CD4-positive, alpha-beta T cell treated with Interleukin-1 beta for 1 hour (primary cell): Measurements from ENCODE around the gene MYOM3.
"Not testable (repeated sequence)": the region's sequence is repeated elsewhere in the genome, so short reads cannot be mapped to it uniquely, and the experiment has no call there.

Experiments used
- DNase-seq, 2 donors: peaks; one replicate each; pipeline ENCODE4 v3.0.0-alpha.2; 2020 to 2022

Gene MYOM3

DNA sequence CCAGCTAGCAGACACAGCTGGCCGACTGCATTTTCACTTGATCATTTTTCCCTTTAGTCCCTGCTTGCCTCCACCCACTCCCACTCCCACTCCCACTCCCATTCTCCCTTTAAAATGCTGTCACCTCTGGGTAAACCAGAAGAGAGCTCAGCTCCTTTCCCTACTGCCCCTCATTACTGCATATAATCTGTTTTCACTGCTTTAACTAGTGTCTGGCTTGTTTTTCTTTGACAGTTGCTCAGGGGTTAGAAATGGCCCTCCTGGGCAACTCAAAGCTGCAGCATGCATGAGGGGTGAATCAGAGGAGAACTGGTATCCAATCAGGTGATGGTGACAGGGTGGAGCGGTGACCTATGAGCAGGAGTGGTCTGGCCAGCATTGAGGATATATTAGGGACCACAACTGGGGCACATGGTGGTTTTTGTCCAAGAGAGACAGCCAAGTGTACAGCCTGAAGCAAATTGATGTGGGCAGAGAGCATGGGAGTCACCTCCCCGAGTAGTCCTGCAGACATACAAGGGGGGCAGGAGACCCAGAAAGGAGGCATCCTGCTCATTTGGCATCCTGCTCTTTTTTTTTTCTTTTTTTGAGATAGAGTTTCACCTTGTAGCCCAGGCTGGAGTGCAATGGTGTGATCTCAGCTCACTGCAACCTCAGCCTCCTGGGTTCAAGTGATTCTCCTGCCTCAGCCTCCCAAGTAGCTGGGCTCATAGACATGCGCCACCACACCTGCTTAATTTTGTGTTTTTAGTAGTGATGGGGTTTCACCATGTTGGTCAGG, 89.2 kb downstream of the MYOM3 start:
- no peak for DNase-seq

DNA sequence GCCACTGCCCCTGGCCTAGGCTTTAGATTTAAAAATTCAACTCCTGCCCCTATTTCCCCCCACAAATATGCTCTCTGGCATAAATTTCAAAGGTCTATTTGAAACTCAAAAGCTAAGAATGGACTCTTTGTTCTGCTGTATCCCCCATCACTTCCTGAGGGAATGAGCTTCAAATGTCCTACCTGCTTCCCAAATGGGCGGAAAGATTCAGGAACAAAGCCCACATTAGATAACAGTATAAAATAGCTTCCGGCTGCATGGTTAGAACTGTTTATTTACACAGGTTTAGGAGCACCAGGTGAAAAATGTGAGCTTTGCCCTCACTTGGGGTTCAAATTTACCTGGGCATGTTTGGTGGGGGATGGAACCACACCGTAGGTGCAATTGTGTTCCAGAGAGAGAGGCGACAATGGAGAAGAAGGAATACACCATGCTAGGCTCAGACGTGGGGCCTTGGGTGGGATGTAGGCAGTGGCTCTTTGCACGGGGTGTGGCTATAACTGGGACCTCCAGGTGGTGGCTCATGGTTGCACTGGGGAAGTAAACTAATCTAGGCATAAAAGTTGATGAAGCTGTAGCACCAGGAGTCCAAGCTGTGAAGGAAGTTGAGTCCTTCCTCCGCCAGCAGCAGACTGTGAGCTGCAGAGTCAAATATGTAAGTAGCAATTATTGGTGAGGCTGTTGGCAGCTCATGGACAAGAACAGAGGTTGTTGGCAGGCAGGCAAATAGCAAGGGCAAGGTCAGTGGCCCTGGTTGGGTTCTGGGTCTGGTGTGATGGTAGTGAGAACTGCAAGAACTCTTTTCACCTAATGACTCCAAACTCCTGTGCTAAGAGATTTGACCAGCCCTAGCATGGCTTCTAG, 90.3 kb downstream of the MYOM3 start:
- DNase-seq, result no peak

DNA sequence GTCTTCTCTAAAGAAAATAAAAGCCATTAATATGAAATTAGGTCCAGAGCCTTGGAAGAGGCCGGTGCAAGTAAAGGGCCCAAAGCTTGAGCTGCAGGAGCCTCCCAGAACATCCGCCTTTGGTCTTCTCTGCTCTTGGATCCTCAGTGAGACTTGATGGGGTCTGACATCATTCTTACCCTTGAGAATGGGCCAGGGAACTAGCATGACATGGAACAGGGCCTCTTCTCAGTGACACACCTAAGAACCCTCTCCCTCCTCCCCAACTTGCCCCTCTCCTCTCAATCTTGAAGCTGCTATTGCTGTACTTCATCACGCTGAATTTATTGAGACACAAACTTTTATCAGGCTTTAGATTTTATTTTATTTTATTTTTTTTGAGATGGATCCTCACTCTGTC, 91.5 kb downstream of the MYOM3 start:
- no peak for DNase-seq

GRCh38 chr1:24020025-24020424, 91.9 kb downstream of the MYOM3 start:
- no peak for DNase-seq

DNA sequence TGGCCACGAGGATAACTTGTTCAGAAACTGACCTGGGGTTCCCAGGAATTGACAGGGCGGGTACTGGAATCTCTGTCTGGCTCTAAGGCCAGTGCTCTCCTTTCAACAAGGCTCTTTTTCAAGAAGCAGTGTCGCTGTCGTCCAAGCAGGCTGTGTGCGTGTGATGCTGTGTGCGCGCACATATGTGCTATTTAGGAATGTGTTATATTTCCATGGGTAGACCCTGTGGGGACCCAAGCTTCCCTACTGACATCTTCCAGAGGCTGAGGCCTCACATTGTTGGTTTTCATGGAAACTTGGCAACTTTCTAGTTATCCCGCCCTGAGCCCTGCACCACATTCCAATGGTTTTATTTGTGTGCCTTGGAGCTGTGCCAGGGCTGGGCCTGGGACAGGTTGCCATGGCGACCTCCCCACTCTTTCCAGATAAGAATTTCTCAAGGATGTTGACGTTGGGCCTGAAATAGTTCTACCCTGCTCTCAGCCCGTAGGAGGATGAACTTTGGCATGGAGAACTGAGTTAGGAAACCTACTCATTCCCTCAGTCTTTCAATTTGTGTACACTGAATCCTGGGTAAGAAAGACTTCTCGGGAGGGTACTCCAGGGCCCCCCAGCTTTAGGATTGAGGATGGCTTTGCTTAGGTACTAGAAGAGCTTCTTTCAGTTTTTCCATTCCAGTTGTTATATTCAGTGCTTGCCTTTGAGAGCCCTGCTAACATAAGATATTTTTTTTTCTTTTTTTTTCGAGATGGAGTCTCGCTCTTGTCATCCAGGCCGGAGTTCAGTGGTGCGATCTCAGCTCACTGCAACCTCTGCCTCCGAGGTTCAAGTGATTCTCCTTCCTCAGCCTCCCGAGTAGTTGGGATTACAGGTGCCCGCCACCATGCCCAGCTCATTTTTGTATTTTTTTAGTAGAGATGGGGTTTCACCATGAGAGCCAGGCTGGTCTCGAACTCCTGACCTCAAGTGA, 93.0 kb downstream of the MYOM3 start:
- no peak for DNase-seq

GRCh38 chr1:24015221-24016210, 96.4 kb downstream of the MYOM3 start:
- DNase-seq, result no peak

DNA sequence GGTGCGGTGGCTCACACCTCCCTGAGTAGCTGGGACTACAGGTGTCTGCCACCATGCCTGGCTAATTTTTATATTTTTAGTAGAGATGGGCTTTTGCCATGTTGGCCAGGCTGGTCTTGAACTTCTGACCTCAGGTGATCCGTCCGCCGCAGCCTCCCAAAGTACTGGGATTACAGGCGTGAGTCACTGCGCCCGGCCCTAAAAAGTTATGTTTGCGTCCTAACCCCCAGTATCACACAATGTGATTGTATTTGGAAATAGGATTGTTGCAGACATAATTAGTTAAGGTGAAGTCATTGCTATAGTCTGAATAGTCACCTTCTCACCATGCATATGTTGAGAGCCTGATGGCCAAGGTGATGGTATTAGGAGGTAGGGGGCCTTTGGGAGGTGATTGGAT, 99.1 kb downstream of the MYOM3 start:
- not testable (repeated sequence) for DNase-seq

DNA sequence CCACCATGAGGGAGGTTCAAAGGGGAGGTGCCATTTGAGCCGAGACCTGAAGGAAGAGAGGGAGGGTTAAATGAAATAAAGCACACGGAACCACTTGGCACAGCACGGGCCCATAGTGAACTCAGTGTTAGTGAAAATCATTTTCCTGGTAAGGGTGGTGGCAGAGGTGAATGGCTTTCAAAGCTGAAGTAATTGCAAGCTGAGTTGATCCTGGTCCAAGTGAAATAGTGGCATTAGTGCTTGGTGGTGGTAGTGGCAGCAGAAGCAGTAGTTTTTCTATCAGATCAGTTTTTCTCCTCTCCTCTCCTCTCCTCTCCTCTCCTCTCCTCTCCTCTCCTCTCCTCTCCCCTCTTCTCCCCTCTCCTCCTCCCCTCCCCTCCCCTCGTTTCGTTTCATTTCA, 101.3 kb downstream of the MYOM3 start:
- no peak for DNase-seq

DNA sequence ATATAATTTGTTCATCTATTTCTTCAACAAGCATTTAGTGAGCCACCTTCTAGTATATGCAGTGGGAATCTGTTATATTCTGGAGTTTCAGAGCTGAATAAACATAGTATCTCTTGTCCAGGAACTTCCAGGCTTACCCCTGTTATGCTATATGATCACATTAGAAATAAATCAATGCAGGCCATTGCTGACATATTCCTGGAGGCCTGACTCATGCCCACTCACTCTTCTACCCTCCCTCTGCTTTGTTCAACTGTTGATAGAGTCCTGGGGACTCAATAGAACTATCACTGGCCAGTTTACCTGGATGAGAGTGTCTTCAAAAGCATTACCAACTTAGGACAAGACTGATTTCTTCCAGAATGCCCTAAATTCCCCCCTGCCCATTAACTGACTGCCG, 102.5 kb downstream of the MYOM3 start:
- DNase-seq, result no peak

GRCh38 chr1:24008574-24009184, 103.3 kb downstream of the MYOM3 start:
- not testable (repeated sequence) for DNase-seq

- no peak for DNase-seq
Observed at GRCh38 chr1:24007079-24007478, 104.9 kb downstream of the MYOM3 start.
